HG02571 (cell line): ENCODE measurements around the gene ABCA7.
A peak's percentile ranks its signal among the peaks of the same experiment; 100 is the strongest.
"Not testable (repeated sequence)": the region's sequence is repeated elsewhere in the genome, so short reads cannot be mapped to it uniquely, and the experiment has no call there.

Source experiments
- ATAC-seq: cut with Tn5 transposase; IDR thresholded peaks from one replicate; pipeline ENCODE4 v1.9.1; 2021; ENCODE audit warnings: mild to moderate bottlenecking, moderate library complexity; ENCODE audit not compliant: unreplicated experiment

The ABCA7 gene

DNA sequence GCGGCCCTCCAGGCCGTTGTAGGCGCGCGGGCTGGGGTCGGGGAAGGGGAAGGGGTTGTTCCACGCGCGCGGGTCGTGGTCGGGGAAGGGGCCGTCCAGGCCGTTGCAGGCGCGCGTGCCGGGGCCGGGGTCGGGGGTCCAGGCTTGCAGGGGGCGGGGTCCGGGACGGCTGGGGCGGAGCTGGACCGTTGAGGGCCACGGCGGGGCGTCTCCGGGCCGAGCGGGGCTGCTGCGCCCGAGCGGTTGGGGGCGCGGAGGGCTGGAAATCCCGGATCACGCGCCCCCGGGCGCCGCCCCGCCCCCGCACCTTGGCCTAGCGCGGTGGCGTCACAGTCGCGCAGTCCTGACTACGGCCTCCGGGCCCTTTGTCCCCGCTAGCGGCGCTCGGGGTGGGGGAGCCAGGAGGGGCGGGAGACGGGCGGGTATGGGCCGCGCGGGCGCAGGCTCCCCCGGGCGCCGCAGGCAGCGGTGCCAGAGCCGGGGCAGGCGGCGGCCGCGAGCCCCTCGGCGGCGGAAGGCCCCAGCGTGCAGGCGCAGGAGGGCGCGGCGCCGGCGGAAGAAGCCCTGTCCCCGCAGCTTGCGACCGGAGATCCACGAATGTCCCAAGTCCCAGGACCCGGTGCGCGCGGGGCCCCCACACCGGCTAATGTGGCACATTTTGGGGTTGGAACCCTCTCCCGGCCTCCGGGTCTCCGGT lies 64.6 kb downstream of the ABCA7 start:
- peak; percentile 29 for ATAC-seq

DNA sequence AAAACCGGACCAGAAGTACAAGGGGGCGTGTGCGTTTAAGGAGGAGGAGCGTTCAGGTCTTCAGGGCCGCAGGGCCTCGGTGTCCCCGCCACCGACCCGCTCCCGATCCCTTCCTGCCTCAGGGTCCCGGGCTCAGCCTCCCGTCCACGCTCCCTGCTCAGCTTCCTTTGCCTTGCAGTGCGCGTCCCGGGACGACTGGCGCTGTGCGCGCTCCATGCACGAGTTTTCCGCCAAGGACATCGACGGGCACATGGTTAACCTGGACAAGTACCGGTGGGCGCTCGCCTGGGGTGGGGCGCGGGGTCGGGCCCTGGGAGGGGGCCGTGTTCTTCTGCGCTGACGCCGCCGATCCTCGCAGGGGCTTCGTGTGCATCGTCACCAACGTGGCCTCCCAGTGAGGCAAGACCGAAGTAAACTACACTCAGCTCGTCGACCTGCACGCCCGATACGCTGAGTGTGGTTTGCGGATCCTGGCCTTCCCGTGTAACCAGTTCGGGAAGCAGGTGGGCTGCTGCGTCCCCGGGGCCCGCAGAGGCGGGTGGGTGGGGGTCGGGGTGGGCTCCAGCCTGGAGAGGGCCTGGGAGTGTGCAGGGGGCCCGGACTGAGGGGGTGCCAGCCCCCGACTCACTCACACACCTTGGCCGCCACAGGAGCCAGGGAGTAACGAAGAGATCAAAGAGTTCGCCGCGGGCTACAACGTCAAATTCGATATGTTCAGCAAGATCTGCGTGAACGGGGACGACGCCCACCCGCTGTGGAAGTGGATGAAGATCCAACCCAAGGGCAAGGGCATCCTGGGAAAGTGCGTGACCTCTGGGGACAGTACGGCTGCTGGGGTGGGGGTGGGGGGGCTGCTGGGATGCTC lies 65.3 kb downstream of the ABCA7 start:
- no peak for ATAC-seq

DNA sequence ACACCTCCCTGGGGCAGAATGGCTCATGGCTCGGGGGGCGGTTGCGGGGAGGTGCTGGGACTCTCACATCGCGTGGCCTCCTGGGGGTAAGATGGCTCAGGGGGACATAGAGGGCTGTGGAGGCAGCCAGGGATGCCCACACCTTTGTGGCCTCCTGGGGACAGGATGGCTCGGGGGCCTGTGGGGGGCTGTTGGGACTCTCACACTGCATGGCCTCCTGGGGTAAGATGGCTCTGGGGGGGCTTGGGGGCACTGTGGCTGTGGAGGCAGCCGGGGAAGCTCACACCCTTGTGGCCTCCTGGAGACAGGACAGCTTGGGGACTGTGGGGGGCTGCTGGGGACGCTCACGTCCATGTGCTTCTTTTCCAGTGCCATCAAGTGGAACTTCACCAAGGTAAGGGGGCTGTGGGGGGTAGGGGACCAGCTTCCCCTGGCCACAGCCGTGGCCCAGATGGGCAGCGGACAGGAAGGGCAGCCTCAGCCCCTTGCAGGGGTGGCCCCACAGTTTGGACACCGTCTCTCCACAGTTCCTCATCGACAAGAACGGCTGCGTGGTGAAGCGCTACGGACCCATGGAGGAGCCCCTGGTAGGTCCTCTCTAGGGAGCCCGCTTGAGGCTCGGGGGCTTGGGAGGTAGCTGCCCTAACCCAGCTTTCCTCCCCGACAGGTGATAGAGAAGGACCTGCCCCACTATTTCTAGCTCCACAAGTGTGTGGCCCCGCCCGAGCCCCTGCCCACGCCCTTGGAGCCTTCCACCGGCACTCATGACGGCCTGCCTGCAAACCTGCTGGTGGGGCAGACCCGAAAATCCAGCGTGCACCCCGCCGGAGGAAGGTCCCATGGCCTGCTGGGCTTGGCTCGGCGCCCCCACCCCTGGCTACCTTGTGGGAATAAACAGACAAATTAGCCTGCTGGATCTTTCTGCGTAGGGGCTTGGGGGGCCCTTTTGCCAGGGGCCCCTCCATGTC lies 66.2 kb downstream of the ABCA7 start:
- ATAC-seq: no peak

DNA sequence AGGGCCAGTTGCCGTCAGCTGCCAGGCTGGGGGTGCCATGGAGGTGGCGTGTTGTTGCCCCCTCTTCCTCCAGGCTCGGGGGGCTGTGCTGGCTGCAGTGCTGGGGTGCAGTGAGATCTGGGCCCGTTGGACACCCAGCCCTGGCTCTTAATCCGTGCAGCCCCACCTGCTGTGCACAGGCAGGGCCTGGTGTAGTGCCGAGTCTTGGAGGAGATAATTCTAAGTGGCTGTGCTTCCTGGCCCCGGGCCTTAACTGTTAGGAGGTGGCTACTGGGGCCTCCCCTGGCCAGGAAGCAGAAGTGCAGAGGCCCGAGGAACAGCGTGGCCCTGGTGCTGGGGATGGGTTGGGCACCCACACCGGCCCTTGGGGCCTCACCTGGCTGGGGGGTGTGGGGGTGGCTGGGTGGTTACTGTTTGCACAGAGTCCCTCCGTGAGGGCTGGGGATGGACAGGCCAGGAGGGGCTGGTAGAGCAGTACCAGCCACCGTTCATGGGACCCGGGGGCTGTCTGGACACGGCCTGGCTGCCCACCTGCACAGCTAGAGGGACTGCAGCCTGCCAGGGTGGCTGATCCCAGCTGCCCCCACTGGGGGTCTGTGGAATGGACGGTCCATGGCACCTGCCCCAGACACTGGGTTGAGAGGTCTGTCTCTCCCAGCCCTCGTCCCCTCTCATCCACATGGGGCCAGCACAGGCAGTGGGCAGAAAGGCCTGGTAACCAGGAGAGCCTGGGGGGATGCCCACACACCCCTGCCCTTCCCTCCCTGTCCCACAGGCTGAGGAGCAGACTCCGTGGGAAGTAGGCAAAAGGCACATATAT lies 67.1 kb downstream of the ABCA7 start:
- ATAC-seq: no peak

DNA sequence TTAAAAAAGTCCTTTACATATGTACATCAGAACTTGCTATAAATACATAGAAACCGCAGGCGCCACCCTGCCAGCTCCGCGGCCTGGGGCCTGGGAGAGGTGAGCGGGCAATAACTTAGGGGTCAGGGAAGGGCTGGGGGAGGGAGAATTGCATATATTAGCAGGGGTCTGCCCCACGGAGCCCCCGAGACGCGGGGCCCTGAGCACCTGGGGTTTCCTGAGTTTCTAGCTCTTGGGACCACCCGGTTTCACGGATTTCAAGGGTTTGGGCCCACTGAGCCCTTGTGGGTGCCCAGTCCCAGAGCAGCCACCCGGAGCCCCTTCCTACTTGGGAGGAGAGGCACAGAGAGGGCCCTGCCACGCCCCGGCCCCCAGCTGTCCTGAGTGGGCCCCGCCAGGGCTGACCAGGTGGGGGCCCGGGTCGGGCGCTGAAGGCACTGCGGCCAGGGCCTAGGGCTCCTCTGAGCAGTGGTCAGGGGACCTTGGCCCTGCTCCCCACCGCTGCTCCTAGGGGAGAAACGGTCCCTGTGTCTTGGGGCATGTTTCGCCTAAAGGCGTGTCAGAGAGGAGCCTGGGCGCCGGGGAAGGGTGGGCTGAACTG lies 67.9 kb downstream of the ABCA7 start:
- ATAC-seq: no peak

DNA sequence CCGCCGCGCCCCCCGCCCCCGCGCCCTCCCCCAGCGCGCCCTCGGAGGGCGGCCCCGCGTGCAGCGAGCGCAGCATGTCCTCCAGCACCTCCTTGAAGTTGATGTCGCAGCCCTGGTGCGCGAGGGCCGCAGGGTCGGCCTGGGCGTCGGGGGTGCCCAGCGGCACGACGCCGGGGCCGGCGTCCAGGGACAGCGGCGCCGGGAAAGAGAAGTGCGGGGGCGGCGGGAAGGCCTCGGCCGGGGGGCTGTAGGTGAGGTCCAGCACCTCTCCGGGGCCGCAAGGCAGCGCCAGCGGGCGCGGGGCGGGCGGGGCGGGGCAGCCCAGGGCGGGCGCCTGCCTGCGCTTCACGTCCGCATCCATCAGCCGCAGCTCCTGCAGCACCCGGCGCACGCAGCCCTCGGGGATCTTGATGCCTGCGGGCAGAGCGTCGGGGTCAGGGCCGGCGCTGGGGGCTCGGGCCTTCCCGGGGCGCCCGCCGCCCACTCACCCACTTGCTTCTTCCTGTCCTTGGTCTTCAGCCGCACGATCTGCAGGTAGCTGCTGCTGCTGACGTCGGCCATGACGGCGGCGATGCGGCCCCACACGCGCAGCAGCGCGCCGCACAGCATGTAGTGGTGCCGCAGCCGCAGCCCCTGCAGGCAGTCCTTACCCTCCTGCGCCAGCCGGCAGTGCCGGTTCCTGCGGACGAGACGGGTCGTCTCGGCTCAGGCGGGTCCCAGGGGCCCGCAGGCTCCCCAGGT lies 68.6 kb downstream of the ABCA7 start:
- ATAC-seq: no peak

DNA sequence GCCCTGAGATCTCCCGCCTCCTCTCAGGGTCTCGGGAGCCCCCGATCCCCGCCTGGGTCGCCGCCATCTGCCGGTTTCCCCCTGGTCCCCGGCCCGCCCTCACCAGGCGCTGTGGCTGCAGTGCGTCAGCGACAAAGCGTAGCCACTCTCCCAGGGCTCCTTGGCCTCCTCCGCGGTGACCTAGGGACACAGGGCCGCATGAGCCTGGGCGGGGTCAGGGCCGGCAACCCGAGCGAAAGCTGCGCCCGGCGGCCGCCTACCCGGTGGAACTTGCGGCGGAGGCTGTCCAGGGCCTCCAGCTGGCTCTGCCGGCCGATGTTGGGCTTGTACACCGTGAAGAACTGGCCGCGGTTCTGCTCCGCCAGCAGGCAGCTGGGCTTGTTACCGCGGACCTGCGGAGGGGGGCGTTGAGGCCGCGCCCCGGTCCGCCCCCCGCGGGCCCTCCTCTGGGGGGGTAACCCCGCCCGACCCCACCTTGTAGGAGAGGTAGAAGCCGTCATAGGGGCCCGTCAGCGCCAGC lies 69.2 kb downstream of the ABCA7 start:
- no peak for ATAC-seq

DNA sequence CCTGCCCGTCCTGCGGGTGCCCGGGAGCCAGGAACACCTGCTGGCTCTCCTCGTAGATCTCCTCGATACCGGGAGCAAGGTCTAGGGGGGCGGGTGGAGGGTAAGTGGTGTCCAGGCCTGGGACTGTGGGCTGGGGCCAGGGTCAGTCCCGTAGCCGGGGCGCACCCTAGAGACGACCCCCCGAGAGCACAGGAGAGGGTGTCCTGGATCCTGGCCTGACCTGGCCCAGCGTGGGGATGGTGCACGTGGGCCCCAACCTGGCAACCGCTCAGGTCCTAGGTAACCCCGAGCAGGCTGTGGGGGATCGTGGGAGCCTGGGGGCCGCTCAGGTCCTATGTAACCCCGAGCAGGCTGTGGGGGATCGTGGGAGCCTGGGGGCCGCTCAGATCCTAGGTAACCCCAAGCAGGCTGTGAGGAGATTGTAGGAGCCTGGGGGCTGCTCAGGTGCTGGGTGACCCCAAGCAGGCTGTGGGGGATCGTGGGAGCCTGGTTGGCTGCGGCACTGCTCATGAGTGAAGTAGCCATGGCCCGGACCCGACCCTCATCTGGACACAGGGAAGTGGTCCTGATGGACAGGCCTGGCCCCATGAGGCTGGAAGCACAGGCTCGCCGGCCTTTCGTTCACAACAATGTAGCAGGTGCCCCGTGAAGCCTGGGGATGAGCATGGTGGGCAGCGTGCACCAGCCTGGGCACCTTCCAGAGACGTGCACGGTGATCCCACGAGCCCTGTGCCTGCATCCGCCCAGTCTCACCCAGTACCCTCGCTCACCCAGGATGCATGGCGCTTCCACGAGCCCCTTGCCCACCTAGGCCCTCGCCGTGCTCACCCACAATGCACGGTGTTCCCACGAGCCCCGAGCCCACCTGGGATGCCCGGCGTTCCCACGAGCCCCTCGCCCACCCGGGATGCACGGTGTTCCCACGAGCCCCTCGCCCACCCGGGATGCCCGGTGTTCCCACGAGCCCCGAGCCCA lies 70.1 kb downstream of the ABCA7 start:
- ATAC-seq: no peak

DNA sequence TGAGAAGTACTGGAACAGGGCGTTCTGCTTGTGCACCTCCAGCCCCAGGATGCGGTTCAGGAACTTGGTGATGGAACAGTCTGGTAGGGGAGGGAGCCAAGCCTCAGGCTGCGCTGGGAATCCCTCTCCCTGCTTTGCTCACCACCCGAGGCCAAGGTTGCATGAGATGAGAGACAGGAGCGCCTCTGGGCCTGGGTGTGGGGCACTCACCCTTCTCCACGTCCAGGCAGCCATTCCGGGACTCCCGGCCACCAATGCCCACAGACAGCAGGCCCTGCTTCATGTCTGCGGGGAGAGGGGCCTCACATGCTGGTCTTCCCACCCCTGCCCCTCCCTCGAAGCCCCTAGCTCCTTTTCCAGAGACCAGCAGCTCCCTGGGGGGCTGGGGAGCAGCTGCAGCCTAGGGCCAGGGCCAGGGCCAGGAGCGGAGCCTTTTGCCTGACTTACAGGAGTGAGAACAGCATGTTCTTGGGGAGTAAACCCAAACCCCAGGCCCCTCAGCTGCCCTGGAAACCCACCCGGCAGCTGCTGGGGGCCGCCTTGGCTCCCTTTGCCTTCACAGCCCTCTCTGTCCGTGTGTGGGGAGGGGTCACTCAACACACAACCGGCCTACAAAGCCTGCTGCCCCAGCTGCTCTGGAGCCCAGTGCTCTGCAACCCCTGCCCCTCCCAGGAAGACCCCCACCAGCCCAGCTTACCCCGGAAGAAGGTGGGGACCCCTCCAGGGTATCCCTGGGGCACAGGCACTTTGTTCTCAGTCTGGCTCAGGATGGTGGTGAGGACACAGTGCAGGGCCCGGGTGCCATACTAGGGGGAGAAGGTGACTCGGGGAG lies 71.1 kb downstream of the ABCA7 start:
- ATAC-seq: no peak

DNA sequence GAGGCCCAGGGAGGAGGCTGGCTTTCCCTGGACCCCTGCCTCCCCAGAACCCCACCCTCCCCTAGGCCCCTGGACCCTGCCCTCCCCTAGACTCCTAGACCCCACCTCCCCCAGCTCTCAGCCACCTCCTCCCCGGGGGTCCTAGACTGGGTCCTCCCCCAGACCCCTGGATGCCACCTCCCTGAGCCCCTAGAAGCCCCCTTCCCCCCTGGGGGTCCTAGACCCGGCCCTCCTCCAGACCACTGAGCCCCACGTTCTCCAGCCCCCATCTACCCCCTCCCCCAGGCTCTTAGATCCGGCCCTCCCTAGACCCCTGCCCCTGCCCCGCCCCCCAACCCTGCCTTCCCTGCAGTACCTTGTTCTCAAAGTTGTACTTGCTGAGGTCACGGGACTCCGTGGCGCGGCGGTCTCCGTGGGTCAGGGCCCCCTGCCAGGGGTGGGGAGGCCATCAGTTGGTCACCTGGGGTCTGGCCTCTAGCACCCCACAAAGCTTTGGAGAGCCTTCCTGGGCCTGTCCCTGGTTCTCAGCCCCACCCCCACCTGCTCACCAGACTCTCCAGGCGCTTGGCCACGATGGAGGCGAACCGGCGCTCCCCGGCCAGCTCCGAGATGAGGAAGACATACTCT lies 71.8 kb downstream of the ABCA7 start:
- no peak for ATAC-seq

DNA sequence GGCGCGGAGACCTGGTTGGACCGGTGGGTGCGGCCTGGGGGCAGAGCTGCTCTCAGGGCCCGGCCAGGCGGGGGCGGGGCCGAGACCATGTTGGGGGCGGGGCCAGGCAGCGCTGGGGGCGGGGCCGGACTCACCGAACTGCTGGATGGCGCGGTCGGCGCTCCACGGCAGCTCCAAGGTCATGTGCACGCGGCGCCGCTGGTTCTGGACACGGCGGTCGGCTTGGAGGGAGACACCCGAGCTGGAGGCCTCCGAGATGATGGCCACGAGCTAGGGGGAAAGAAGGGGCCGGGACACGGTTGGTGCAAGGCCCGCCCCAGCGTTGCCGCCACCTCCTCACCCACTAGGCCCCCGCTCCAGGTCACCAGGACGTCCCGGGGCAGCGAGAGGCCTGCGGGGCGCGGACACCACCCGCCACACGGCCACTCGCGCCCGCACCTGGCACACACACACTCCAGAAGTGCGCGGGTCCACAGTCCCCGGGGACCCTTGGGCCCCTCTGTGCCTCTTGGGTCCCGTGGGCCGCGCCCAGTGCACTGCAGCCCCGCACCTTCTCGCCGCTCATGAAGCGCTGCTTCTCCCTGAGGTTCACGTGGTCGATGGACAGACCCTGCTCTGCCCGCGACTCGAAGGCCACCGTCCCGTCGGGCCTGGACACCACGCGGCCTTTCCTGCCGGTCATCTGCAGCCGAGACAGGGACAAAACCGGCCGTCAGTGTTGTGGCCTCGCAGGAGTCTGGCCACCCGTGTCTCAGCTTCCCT lies 72.5 kb downstream of the ABCA7 start:
- no peak for ATAC-seq

DNA sequence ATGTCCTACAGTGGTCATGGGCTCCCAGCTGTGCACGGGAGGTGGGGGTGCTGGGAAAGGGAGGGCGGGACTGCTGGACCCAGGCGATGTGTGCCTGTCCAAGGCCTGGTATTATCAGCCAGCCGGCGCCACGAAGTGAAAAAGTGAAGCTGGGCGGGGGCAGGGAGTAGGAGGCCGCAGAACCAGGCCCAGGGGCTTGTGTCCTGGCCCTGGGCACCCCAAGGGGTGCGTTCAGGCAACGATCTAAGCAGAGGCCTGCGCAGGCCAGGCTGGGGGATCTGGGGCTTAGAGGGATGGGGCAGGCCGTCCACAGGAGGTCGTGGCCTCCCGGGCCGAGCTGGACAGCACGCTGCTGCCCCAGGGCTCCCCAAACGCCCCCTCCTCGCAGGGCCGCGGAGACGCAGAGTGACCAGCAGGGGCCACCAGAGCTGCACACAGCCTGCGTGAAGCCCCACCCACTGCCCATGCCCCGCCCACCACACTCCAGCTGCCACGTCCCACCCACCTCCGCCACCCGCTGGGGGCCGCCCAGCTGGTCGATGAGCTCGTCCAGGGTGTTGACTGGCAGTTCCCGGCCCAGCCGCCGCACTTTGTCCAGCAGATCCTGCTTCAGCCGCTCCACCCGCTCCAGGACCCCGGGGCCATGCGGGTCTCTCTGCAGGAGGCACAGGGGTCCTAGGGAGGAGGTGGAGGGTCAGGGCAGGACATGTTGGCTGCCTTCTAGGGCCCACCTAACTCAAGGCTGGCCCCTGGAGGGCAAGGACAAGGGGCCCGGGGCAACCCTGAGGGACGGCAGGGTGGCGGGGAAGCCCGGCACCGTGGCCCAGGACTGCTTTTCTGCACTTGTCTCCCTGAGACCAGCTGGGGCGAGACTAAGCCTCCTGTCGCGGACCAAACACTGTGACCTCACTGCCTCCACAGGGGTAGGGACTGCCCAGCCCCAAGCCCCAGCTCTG lies 73.4 kb downstream of the ABCA7 start:
- ATAC-seq: peak; percentile 43

DNA sequence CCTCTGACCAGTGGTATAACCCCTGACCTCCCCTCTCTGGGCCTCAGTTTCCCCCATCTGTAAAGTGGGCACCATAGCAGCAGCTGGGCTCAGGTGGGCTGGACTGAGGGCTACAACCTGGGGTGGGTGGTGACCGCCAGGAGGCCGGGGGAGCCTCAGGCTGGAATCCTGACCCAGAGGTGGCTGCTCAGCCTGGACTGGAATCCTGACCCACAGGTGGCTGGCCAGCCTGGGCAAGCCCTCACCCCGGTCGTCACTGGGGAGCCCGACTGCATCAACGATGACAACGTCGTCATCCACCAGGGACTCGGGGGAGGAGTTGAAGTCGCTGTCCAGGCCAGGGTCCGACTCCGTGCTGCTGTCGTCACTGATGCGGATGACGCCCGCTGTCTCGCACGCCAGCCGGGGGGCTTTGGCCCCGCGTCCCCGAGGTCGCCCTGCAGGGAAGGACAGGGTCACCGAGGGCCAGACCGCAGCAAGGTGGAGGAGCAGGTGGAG lies 74.1 kb downstream of the ABCA7 start:
- ATAC-seq: no peak

DNA sequence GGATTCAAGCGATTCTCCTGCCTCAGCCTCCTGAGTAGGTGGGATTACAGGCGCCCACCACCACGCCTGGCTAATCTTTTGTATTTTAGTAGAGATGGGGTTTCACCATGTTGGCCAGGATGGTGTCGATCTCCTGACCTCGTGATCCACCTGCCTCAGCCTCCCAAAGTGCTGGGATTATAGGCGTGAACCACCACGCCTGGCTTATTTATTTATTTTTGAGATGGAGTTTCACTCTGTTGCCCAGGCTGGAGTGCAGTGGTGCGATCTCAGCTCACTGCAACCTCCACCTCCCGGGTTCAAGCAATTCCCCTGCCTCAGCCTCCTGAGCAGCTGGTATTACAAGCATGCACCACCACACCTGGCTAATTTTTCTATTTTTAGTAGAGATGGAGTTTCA lies 74.8 kb downstream of the ABCA7 start:
- not testable (repeated sequence) for ATAC-seq
